ENCODE data around the gene PCMTD2.

PCMTD2 gene

GRCh38 chr20:64233725-64234124 lies 21.8 kb upstream of the PCMTD2 start:
- TF ChIP-seq TAF1 (IDR thresholded peaks at IDR 0.05; ENCODE audit: borderline replicate concordance, insufficient read depth, low read length) (no peak), REST (IDR thresholded peaks at IDR 0.05; ENCODE audit: insufficient read depth in 1 of 2, low read depth in 2 of 2, low read length in 2 of 2) (no peak), POLR2AphosphoS5 (IDR thresholded peaks at IDR 0.05; ENCODE audit: low read depth, low read length) (no peak), FOXP2 (optimal IDR thresholded peaks at IDR 0.05; ENCODE audit: borderline replicate concordance, extremely low read depth, extremely low read length, insufficient read depth) (no peak), SIN3A (IDR thresholded peaks at IDR 0.05; ENCODE audit: borderline replicate concordance, insufficient read depth, low read length) (no peak)

GRCh38 chr20:64234291-64234791 lies 21.2 kb upstream of the PCMTD2 start:
- TF ChIP-seq POLR2AphosphoS5 (IDR thresholded peaks at IDR 0.05; ENCODE audit: low read depth, low read length) = no peak
- no peak for TF ChIP-seq TAF1 (IDR thresholded peaks at IDR 0.05; ENCODE audit: borderline replicate concordance, insufficient read depth, low read length)

- no peak for TF ChIP-seq SIN3A (IDR thresholded peaks at IDR 0.05; ENCODE audit: borderline replicate concordance, insufficient read depth, low read length)
- no peak for TF ChIP-seq FOXP2 (optimal IDR thresholded peaks at IDR 0.05; ENCODE audit: borderline replicate concordance, extremely low read depth, extremely low read length, insufficient read depth)
- no peak for TF ChIP-seq REST (IDR thresholded peaks at IDR 0.05; ENCODE audit: insufficient read depth in 1 of 2, low read depth in 2 of 2, low read length in 2 of 2)
- no peak for TF ChIP-seq TAF1 (IDR thresholded peaks at IDR 0.05; ENCODE audit: borderline replicate concordance, insufficient read depth, low read length)
- no peak for TF ChIP-seq POLR2AphosphoS5 (IDR thresholded peaks at IDR 0.05; ENCODE audit: low read depth, low read length)
These were observed 19.1 kb upstream of the PCMTD2 start for GRCh38 chr20:64236137-64237088.

- TF ChIP-seq POLR2AphosphoS5 (IDR thresholded peaks at IDR 0.05; ENCODE audit: low read depth, low read length) (no peak), REST (IDR thresholded peaks at IDR 0.05; ENCODE audit: insufficient read depth in 1 of 2, low read depth in 2 of 2, low read length in 2 of 2) (no peak), FOXP2 (optimal IDR thresholded peaks at IDR 0.05; ENCODE audit: borderline replicate concordance, extremely low read depth, extremely low read length, insufficient read depth) (no peak), TAF1 (IDR thresholded peaks at IDR 0.05; ENCODE audit: borderline replicate concordance, insufficient read depth, low read length) (no peak), SIN3A (IDR thresholded peaks at IDR 0.05; ENCODE audit: borderline replicate concordance, insufficient read depth, low read length) (no peak)
These were observed 18.2 kb upstream of the PCMTD2 start for GRCh38 chr20:64237316-64237715.

- TF ChIP-seq SIN3A (IDR thresholded peaks at IDR 0.05; ENCODE audit: borderline replicate concordance, insufficient read depth, low read length) = no peak
- no peak for TF ChIP-seq REST (IDR thresholded peaks at IDR 0.05; ENCODE audit: insufficient read depth in 1 of 2, low read depth in 2 of 2, low read length in 2 of 2)
- no peak for TF ChIP-seq TAF1 (IDR thresholded peaks at IDR 0.05; ENCODE audit: borderline replicate concordance, insufficient read depth, low read length)
- TF ChIP-seq FOXP2 (optimal IDR thresholded peaks at IDR 0.05; ENCODE audit: borderline replicate concordance, extremely low read depth, extremely low read length, insufficient read depth) = no peak
- no peak for TF ChIP-seq POLR2AphosphoS5 (IDR thresholded peaks at IDR 0.05; ENCODE audit: low read depth, low read length)
These were observed 17.3 kb upstream of the PCMTD2 start for GRCh38 chr20:64238115-64238825.

All from PFSK-1 (cell line).